GM12865 (cell line): ENCODE data around the gene SFTPB.

Experiments used
- DNase-seq: peaks from one replicate; pipeline ENCODE4 v3.0.0; 2010; ENCODE audit warnings: low read depth
- H3K4me3 ChIP-seq: 2 replicates; pipeline ENCODE4 v1.5.1; 2011; ENCODE audit warnings: mild to moderate bottlenecking, low read depth, low read length, control low read depth
- TF ChIP-seq, protein P1 (sequence below): IDR thresholded peaks from 2 replicates; pipeline ENCODE4 v1.5.1; 2011; ENCODE audit warnings: low read length, control low read depth, low read depth, inconsistent platforms; ENCODE audit not compliant: insufficient read depth; ENCODE audit errors: missing control alignments

SFTPB gene

DNA sequence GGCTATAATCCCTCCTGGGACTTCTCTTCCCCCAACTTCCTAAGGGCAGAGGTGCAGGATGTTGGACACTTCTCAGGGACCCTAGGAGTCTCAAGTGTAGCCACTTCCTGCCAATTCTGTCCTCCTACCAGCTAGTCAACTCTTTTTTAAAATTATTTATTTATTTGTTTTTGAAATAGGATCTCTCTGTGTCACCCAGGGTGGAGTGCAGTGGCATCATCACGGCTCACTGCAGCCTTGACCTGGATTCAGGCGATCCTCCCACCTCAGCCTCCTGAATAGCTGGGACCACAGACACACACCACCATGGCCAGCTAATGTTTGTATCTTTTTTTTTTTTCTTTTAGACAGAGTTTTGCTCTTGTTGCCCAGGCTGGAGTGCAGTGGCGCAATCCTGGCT is 11.5 kb downstream of the SFTPB start:
- DNase-seq = no peak

DNA sequence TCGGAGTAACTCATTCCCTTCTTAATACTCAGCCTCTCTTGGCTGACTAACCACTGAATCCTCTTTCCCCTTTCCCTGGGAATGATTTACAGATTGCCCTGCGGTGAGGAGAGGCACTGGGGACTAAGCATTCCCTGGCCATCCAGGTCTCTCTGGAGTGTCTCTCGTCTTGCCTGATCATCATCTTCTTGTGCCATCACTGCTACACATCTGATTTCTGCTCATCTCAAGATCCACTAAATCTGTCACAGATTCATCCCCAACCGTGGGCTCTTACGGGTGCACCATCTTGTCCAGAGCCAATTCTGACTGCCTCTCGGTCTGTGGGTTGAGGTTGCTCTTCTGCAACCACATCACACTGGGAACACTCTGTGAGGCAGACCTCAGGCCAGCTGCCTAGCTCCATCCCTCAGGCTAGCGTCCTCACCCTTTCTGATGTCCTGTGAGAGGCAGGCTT is 12.0 kb downstream of the SFTPB start:
- DNase-seq = no peak
- H3K4me3 ChIP-seq = no peak overlapping the region
- TF ChIP-seq, protein P1, sequence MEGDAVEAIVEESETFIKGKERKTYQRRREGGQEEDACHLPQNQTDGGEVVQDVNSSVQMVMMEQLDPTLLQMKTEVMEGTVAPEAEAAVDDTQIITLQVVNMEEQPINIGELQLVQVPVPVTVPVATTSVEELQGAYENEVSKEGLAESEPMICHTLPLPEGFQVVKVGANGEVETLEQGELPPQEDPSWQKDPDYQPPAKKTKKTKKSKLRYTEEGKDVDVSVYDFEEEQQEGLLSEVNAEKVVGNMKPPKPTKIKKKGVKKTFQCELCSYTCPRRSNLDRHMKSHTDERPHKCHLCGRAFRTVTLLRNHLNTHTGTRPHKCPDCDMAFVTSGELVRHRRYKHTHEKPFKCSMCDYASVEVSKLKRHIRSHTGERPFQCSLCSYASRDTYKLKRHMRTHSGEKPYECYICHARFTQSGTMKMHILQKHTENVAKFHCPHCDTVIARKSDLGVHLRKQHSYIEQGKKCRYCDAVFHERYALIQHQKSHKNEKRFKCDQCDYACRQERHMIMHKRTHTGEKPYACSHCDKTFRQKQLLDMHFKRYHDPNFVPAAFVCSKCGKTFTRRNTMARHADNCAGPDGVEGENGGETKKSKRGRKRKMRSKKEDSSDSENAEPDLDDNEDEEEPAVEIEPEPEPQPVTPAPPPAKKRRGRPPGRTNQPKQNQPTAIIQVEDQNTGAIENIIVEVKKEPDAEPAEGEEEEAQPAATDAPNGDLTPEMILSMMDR = no peak

More for the DNA sequence above, 11.5 kb downstream of the SFTPB start:
- no peak overlapping the region for H3K4me3 ChIP-seq
- TF ChIP-seq, protein P1 = no peak

DNA sequence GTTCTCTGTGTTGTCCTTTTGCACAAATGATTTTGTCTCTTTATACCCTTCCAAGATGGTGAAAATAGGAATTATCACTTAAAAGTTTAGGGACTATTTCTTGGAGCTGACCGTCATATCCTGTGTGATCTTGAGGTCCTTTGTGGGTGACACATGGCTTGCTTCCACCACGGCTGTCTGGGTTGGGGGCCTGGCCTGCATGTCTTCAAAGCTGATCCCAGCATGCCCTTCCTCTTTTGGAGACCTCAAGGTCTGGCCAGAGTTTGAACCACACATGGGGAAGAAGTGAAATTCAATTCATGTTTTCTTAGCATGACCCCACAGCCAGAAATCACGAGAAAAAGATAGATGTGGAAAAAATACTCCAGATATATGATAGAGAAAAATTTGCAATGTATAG is 14.0 kb downstream of the SFTPB start:
- DNase-seq = no peak
- H3K4me3 ChIP-seq = no peak overlapping the region
- TF ChIP-seq, protein P1 = no peak

DNA sequence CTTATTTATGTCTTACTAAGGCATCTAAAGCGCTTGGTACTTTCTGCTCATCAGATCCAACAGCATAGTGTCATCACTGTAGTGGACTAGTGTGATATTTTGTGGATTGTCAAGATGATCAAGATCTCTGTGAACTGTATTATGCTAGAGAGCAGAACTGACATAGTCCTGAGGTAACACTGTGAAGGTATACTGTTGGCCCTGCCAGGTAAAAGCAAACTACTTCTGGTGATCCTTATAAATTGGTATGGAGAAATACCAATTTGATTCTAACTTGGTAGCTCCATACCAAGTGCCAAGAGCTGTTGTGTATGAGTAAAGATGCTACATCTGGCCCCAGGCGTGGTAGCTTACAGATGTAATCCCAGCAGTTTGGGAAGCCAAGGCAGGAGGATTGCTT is 15.9 kb downstream of the SFTPB start:
- DNase-seq = no peak
- TF ChIP-seq, protein P1 = no peak
- no peak overlapping the region for H3K4me3 ChIP-seq

DNA sequence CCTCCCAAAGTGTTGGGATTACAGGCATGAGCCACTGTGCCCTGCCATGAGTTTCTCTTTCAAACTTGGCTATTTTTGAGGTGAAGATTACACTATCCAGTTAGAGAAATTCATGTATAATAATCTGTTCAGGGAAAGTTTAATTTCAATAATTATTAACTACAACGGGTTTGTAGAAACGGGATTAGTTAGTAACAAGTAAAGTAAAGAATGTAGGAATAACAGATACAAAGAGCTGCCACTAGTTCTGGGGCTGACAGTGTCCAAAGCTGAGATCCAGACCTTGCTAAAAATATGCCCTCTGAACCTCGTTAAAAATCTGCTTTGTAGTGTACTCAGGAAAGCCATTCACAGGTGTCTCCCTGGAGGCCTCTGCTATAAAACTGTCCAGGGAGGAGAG is 16.9 kb downstream of the SFTPB start:
- TF ChIP-seq, protein P1 = no peak
- H3K4me3 ChIP-seq = no peak overlapping the region
- no peak for DNase-seq

DNA sequence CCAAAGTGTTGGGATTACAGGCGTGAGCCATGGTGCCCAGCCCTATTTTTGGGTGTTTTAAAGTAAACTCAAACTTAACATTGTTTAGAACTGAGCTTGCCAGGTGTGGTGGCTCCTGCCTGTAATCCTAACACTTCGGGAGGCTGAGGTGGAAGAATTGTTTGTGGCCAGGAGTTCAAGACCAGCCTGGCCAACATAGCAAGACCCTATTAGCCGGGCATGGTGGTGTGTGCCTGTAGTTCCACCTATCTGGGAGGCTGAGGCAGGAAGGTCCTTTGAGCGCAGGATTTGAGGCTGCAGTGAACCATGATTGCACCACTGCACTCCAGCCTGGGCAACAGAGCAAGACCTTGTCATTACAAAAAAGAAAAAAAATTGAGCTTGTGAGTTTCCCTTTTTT is 17.5 kb downstream of the SFTPB start:
- DNase-seq = no peak
- TF ChIP-seq, protein P1 = no peak
- H3K4me3 ChIP-seq = no peak overlapping the region
